HPDE6-E6E7 (cell line): ENCODE data around the gene ASTL.

Experiments used
- DNase-seq: peaks from one replicate; pipeline ENCODE4 v3.0.0; 2011; ENCODE audit warnings: missing footprints; ENCODE audit errors: extremely low spot score

ASTL gene

DNA sequence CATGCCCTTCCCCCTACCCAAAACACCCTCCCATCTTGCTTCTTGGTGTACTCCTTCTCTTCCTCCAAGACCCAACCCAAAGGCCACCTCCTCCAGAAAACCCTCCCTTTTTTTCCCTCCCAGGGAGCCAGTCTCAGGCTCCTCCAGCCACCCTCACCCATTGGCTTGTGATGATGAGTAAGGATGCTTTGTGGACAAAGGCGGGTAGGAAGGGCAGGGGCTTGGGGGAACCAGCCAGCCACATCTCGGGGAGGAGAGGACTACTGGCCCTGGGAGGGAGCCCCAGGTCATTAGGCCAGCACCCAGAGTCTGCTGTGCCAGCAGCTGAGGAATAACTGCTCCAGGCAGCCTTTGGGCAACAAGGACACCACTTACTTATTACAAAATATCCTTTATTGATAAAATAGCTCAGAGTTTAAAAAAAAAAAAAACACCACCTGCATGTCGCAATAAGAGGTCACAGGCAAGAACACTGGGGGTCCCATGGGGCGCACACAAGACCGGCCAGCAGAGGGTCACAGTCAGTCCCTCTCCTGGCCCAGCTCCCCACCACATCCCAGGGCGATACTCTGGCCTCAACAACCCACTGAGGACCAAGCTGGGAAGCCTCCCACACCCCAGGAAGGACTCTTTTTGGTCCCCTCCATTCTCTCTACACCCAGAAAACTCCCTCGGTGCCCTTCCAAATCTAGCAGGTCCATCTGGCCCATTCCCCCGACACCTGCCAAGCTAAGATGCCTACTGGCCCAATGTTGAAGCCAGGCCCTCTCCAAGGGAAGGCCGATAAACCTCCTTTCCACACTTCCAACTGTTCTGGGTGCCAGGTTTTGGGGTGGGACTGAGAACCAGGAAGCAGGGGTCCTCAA lies 25.6 kb downstream of the ASTL start:
- DNase-seq = no peak

- no peak for DNase-seq
Observed at GRCh38 chr2:96111823-96112500, 26.3 kb downstream of the ASTL start.

DNA sequence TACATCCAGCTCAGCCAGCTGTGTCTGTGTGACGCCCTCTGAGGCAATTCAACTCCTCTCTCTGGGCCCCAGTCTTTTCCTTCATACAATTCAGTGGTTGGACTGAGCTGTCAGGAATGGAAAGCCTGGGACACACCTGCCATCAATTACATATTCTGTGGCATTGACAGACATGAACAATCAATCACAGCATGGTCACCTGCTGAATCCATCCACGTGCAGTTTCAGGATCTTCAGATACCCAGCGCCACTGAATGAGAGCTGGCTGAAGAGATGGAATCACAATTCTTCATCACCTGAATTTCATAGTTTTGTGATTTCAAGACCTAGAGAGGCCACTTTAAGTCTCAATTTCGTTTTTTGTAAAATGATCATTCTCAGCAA lies 27.1 kb downstream of the ASTL start:
- no peak for DNase-seq

- no peak for DNase-seq
Observed at GRCh38 chr2:96110621-96111256, 27.6 kb downstream of the ASTL start.

GRCh38 chr2:96109931-96110511 lies 28.3 kb downstream of the ASTL start:
- no peak for DNase-seq

DNA sequence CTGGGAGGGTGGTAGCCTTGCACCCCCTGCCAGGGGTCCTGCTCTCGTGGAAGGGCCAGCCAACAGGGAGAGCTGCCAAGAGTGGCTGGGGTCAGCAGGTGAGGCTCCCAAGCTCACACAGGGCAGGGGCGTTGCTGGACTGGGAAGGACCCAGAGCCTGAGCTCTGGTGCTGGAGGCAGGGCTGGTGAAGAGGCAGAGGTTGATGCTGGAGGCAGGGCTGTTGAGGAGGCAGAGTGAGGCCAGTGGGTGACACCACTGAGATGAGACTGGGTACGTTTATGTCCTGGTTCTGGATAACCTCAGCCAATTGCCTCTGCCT lies 29.0 kb downstream of the ASTL start:
- no peak for DNase-seq

- no peak for DNase-seq
Observed at GRCh38 chr2:96108541-96109360, 29.6 kb downstream of the ASTL start.

GRCh38 chr2:96108151-96108540 lies 30.2 kb downstream of the ASTL start:
- no peak for DNase-seq

- no peak for DNase-seq
Observed at GRCh38 chr2:96107708-96108065, 30.6 kb downstream of the ASTL start.

DNA sequence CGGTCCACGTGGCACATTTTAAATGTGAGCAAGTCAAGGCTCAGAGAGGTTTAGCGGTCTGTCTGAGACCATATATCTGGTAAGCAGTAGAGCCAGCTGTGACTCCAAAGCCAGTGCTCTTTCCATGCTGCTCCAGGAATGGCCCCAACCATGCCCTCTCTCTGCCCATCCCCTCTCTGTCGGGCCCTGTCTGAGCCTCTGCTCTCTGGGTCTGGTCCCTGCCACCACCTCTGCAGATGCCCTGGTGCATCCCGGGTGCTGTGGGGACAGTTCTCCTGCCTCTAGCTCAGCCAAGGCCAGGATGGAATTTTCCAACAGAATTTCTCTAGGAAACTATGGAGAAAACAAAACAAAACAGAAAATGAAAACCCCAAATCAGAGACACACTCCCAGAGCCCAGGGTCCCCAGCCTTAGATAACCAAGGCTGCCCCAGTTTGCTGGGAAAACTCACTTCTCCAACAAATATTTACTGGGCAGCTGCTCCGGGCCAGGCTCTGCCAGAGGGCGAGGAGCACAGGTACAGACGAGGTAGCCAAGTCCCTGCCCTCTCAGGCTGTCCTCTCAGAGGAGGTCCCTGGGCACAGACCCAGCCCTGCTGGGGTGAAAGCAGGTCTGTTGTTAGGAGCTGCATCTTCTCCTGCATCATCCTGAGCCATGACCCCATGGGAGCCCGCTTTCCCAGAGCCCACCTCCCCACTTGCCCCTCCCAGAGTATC lies 31.2 kb downstream of the ASTL start:
- no peak for DNase-seq

DNA sequence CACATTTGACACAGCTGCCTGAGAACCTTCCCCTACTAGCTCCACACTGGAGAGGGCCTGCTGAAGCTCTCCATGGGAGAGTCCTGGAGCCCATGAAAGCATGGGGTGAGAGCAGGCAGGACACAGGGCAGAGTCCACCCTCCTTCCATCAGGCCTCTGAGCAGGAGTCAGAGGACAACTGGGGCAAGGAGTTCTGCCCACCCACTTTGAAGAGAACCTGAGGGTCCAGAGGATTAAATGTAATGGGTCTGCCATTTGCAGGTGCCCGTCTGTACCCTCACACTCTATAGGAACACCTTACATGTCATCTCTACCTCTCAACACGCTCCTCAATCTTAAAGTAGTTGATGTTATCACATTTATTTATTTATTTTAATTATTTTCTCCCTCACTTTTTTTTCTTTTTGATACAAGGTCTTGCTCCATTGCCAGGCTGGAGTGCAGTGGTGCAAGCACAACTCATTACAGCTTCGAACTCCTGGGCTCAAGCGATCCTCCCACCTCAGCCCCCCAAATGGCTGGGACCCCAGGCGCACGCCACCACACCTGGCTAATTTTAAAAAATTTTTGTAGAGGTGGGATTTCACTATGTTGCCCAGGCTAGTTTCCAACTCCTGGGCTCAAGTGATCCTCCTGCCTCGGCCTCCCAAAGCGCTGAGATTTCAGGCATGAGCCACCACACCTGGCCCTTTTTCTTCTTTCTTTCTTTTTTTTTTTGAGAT lies 32.1 kb downstream of the ASTL start:
- DNase-seq = no peak

- DNase-seq = no peak
Observed at GRCh38 chr2:96105152-96105915, 33.0 kb downstream of the ASTL start.

GRCh38 chr2:96104487-96104861 lies 33.8 kb downstream of the ASTL start:
- DNase-seq = no peak

DNA sequence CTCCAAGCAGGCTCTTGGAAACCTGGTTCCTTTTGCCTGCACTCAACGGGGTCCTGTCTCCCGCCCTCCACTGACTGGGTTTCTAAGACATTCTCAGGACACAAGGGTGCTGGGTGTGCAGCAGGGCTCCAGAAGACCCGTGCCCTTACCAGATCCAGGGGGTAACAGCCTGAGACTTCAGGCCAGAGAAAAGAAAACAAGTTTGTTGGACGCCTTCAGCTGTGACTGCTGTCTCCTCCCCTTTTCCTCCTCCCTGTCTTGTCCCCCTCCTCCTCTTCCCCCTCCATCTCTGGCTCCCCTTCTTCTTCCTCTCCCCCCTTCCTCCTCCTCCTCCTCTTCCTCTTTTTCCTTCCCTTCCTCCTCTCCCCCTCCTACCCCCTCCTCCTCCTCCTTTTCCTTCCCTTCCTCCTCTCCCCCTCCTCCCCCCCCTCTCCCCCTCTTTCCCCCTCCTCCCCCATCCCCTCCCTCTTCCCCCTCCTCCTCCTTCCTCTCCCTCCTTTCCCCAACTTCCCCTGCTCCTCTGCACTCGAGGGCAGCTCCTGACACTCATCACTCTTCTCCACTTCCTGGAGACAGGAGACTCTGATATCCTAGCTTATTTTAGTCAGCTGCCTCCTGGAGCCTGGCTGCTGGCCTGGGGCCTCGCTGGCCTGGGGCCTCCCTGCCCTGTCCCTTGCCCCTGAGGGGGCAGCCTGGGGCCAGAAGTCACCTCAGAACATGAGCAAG lies 34.4 kb downstream of the ASTL start:
- no peak for DNase-seq

DNA sequence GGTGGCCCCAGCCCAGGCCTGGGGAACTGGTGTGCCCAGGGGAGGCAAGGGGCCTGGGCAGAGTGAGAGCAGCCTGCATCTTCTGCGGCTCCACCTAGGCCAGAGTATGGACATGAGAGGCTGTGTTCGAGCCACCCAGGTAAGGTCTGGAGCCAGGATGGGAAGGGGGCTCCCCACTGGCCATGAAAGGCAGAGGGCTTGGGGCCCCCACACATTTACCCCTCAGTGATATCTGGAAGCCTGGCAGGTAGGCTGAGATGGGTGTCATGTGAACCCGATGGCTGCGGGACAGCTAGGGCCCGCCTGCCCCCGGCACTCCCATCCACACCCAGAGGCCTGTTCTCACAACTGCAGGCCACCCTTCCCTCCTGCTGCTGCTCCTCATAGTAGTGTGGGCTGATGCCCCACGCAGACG lies 35.1 kb downstream of the ASTL start:
- DNase-seq = no peak

- DNase-seq = no peak
Observed at GRCh38 chr2:96102596-96103186, 35.6 kb downstream of the ASTL start.

DNA sequence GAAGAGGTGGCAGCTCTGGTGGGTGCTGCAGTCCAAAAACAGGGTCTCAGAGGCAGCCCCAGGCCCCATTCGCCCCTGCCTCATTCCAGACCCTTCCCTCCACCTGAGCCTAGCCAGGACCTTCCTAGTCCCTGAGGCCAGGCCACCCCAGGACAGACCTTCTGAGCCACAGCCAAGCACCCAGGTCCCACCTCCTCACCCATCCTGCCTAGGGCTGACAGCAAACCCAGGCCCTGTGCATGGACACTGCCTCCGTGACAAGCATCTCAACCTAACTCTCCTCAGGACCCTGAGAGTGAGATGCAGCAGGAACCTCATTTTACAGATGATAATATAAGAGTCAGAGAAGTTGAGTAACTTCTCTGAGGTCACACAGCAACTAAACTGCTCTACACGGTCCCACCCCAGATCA lies 37.4 kb downstream of the ASTL start:
- DNase-seq = no peak
